Measurements from ENCODE around the gene NSMCE1. TPM values are rescaled to one million over a fixed set of nuclear protein-coding genes. Genes with fewer than 3 reads are reported as not detected.
"Not testable (repeated sequence)": the region's sequence is repeated elsewhere in the genome, so short reads cannot be mapped to it uniquely, and the experiment has no call there.

Gene NSMCE1
- total RNA-seq, 1 donor from 2014 or later = 77.3 TPM

GRCh38 chr16:27214084-27214961, 54.2 kb downstream of the NSMCE1 start:
- no peak for DNase-seq

- DNase-seq = no peak
Measured at GRCh38 chr16:27211026-27211425, 57.5 kb downstream of the NSMCE1 start.

GRCh38 chr16:27210174-27210573, 58.4 kb downstream of the NSMCE1 start:
- no peak for DNase-seq

- no peak for DNase-seq
Measured at GRCh38 chr16:27209591-27209990, 59.0 kb downstream of the NSMCE1 start.

DNA sequence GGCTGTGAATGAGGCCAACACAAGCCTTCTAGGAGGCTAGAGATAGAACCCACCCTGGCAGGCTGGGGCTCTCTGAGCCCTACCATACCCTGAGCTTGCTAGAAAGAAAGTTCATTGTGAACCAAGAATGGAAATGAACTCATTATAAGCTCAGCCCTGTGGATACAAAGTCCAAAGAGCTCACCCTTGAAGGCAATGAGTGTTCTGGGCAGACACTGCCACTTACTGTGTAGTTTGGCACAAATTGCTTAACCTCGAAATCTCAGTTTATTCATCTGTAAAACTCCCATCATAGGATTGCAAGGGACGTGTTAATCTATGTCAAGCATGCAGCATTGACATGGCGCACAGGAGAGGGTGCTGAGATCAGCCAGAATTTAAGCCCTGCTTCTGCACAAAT, 59.8 kb downstream of the NSMCE1 start:
- DNase-seq = no peak

DNA sequence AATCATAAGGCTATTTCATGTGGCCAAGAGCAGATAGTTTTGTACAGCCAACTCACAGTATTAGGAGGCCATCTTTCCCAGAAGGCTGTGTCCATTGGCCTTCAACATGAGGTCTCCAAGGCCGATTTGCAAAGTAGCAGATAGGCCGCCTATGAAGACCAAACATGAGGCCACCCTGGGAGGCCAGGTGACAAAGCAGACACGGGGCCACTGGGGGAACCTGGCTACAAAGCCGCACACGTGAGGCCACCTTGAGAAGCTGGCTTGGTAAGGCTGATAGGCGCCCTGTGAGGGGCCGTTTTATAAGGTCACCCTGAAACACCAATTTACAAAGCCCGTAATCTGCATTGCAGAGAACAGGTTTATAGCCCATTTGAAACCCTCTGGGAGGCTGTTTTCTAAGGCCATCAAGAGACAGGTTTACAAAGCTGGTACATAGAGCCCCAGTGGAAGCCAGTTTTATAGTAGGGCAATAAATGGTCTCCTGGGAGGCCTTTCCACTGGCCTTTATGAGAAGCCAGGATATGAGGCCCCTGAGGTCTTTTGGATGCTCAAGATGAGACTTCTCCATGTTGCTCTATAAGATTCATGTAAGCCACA, 60.4 kb downstream of the NSMCE1 start:
- no peak for DNase-seq

DNA sequence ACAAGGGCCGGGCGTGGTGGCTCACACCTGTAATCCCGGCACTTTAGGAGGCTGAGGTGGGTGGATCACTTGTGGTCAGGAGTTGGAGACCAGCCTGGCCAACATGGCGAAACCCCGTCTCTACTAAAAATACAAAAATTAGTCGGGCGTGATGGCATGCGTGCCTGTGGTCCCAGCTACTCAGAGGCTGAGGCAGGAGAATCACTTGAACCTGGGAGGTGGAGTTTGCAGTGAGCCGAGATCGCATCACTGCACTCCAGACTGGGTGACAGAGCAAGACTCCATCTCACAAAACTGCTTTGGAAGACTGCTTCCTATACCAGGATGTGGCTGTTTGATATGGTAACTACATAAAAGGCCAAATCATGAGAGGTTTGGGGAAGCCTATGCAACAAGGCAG, 61.5 kb downstream of the NSMCE1 start:
- not testable (repeated sequence) for DNase-seq

DNA sequence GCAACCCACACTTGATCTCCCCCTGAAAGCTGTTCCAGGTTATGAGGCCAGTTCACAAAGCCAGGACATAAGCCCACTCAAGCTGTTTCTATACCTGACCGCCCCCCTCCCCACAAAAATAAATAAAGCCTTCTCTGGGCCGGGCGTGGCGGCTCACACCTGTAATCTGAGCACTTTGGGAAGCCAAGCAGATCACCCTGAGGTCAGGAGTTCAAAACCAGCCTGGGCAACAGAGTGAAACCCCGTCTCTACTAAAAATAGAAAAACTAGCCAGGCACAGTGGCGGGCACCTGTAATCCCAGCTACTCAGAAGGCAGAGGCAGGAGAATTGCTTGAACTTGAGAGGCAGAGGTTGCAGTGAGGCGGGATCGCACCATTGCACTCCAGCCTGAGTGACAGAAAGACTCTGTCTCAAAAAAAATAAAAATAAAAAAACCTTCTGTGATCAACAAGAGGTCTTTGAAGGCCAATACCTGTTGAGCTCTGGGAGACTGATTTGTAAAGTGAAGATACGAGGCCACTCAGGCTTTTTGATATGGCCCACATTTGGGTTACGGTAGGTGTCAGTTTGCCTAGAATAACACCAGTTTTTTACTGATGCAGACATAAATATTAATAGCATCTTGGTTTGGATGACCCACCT, 63.0 kb downstream of the NSMCE1 start:
- no peak for DNase-seq

GRCh38 chr16:27204312-27204915, 64.2 kb downstream of the NSMCE1 start:
- no peak for DNase-seq

DNA sequence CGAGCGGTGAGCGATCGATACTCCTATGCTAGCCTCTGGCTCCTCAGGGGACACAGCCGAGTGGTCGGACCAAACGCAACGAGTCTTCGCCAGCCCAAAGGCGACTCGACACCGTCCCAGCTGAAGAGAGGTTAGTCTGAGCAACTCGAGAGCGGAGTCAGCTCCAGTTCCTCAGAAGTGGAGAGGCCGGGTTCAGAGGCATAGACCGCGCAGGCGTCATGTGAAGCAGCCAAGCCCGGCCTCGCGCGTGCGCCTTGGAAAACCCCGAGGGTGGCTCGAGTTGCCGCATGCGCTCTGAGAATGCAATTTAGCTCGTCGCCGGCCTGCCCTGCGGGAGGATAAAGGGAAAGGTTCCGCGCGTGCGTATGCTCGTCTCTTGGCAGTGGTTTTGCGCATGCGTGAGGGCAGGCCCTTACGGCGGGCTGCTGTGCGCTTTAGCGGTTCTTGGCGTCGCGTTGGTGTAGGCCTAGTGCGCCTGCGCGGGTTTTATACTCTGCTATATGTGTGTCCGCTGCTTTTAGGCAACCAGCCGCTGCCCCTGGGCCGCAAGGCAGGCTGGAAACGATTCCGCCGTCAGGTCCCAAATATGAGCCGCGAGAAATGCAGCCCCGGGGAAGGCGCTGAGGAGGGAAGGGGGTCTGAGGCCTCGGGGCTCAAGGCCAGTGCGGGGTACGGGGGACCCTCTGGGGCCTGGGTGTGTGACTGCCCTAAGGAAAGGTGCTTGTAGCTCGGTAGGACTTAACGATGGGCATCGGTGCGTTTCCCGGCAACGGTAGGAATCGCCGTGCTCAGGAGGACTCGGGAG, 64.9 kb downstream of the NSMCE1 start, which contains the start of gene KDM8:
TSS of gene KDM8 (plus strand) at position 20 of the 805 bp plus-strand sequence. CDS start 6,598 bp downstream, outside the sequence.
- peak; percentile 100 for DNase-seq

GRCh38 chr16:27202923-27203506, 65.6 kb downstream of the NSMCE1 start:
- DNase-seq = peak; percentile 94

- DNase-seq = not testable (repeated sequence)
Measured at GRCh38 chr16:27200914-27201313, 67.7 kb downstream of the NSMCE1 start.

GRCh38 chr16:27199736-27200135, 68.8 kb downstream of the NSMCE1 start:
- no peak for DNase-seq

DNA sequence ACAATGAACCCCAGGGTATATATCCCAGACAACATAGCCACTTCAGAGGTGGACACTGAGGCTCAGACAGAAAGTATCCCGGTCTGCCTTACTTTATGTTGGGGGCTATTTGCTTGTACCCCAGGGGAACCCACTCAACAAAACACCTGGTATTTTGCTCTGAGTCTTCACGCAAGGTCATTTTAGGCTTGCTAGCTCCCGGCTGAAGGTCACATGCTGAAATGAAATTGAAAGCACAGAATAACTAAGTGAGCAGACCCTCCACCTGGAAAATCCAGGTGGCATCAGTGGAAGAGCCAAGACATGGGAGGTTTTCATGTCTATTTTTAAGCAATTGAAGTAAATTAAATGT, 69.4 kb downstream of the NSMCE1 start:
- no peak for DNase-seq

DNA sequence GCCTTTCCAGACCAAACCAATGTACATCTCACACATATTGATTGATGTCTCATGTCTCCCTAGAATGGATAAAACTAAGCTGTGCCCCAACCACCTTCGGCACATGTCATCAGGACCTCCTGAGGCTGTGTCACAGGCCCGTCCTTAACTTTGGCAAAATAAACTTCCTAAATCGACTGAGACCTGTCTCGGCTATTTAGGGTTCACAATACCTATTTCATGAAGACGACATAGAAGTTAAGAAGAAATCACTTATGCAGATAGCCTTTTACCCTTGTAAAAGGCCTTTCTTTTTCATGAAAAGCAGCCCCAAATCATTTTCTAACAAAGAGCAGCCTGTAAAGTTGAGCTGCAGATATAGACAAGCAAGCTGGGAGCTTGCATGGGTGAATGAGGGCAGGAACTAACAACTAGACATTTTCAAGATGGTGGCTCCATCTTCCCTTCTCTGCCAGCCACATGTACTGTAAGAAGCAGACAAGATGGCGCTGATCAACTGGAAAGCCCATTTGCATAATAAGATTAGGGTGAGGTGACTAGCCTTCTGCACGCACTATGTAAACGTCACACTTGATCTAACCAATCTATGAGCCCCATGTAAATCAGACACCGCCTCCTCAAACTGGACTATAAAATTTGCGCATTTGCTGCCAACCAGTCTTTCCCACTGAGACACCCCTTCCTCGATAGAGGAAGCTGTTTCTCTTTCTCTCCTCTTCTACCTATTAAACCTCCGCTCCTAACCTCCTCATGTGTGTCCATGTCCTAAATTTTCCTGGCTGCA, 69.9 kb downstream of the NSMCE1 start:
- no peak for DNase-seq

DNA sequence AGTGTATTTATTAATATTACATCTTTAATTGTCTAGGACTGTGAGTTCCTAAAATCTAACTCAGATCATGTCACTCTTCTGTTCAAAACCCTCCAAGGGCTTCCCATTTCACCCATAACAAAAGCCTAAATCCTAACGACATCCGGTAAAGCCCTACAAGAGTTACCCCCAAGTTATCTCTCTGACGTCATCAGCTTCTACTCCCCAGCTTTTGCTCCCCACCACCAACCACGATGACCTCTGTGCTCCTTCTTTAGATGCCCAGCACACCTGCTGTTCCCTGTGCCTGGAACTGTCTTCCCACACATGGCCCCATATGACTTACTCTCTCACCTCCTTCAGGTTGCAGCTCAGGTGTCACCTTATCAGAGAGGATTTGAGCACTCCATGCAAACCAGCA, 71.6 kb downstream of the NSMCE1 start:
- no peak for DNase-seq

DNA sequence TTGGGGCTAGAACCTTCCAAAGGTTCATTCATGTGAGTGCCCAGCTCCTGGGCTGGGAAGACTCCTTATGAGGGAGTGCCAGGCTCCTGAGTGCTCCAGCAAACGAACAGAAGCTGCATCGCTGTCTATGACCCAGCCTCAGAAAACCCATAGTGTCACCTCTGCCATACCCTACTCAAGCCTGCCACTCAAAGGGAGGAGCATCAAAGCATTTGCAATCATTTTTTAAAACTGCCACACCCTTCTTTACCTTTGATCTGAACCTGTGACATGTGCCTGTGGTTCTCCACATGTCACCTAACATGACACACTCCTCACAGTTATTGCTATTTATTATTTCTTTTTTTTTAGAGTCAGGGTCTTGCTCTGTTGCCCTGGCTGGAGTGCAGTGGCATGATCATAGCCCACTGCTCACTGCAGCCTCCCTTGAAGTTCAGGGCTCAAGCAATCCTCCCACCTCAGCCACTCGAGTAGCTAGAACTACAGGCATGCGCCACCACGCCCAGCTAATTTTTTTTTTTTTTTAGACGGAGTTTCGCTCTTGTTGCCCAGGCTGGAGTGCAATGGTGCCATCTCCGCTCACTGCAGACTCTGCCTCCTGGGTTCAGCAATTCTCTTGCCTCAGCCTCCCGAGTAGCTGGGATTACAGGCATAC, 72.5 kb downstream of the NSMCE1 start:
- no peak for DNase-seq

- no peak for DNase-seq
Measured at GRCh38 chr16:27195076-27195741, 73.4 kb downstream of the NSMCE1 start.

- DNase-seq = no peak
Measured at GRCh38 chr16:27193300-27193990, 75.1 kb downstream of the NSMCE1 start.
